Measurements from ENCODE around the gene CACNA1C.
"Not testable (repeated sequence)": the region's sequence is repeated elsewhere in the genome, so short reads cannot be mapped to it uniquely, and the experiment has no call there.

CACNA1C gene

DNA sequence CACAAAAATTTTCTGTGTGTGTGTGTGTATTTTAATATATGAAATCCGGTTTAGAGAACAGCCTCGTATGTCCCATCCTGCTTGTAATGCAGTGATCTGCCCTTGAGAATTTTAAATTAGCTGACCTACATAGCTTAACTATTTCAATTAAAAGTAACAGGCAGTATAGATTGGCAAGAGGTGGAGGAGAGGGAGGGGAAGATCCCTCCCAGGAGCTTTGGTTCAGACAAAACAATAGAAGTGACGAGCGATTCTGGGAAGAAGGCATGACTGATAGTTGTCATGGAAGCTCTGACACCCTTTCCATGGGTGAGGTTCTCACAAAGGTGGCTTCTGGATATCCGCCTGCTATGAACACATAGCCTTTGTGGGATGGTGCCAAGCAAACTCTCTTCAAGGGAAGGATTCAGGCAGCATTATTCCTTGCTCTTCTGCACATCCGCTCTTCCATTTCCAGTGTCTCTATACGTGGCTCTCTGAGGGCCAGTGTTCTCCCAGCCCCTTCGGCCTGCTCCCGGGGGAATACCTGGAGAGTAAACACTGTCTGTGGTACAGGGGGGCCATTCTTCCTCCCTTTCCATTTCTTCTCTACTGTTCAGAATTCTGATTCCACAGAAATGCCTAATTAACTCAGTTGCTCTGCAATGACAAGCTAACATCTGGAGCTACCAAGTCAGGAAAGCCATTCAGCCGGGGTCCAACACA lies 182.0 kb downstream of the CACNA1C start:
- DNase-seq (ENCODE audit: low read depth), result no peak

DNA sequence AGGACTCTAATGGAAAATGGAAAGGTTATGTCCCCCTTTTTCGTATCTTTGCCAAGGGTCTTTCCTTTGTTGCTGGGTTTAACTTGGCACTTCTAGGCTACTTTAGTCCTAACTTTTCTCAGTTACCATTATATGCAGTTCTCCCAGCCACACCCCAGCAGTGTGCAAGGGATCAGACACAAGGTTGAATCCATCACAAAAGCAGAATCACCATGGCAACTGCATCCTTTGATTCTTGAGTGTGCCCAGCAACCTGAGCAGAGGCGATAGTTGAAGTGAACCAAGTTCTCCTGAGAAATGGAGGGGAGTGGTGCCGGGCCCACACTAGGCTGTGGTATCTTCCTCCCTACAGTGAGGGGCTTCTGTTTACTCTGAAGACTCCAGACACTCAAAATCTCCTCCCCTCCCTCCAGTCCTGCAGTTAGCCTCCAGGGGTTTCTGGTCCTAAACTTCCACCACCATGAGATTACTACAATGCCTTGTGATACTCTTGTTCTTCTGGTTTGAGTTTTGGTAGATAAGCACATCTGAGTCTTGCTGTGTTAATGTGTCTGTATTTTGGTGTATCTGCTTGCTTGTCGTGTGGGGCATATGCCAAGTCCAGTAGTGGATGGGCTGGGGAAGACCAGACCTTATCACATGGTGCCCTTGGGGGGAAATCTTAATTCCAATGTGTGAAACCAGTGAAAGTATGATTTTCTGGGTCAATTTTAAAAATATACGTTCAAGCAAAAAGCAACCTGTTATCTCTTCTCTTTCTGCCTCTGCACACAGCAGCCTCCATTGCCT lies 183.9 kb downstream of the CACNA1C start:
- DNase-seq (ENCODE audit: low read depth), result no peak

DNA sequence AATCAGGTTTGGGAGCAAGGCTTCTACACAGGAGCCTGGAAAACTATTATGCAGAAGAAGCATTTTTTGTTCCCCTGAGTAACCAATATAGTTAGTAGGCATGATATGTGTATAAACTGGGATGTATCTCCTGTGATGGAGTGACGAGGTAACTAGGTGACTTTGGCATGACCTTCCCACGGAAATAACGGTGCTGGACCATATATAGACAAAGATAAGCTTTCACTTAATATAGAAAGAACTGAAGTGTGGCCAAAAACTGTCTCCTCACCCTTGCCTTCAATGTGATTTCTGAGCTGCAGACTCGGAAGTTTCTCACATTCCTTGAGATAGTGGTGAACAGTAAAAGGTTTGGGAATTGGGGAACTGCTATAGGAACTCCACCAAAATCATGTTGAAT lies 185.3 kb downstream of the CACNA1C start:
- DNase-seq (ENCODE audit: low read depth), result no peak

DNA sequence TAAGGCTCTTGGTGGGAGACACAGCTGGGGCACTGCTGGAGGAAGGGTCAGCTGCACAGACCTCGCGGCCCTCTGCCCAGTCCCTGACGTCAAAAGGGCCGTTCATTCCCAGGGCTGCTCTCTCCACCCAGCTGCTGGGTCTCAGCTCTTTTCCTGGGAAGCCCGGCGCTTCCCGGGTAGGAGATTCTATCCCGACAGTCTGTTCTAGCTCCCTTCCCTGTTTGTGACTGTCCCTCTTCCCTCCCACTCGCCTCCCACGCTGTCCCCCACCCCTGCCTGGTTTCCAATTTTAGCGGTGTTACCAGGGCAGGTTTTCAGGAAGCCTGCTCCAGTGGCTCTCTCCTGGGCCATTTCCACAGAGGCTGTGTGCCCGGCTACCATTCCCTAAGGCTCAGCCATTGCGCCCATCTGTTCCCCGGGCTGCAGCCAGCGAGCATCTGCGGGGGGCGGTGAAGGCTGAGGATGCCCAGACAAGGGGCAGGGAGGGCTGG lies 186.6 kb downstream of the CACNA1C start:
- DNase-seq (ENCODE audit: low read depth), result no peak

DNA sequence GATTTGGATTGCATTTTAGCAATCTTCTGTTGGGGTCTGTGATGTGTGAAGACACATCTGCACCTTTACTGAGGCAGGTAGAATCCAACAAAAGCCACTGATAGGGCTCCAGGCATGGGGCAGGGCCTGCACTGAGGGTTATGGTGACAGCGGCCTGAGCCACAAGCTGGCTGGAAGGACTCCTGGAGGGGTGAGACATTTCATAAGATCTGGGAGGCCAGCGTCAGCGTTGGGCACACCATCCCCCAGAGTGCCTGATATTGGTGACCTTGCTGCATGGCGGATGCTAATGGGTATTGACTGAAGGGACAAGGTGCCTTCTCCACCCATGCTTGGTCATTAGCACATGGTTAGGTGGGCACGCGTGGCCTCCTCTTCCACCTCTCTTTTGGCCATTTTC lies 187.6 kb downstream of the CACNA1C start:
- no peak for DNase-seq (ENCODE audit: low read depth)

DNA sequence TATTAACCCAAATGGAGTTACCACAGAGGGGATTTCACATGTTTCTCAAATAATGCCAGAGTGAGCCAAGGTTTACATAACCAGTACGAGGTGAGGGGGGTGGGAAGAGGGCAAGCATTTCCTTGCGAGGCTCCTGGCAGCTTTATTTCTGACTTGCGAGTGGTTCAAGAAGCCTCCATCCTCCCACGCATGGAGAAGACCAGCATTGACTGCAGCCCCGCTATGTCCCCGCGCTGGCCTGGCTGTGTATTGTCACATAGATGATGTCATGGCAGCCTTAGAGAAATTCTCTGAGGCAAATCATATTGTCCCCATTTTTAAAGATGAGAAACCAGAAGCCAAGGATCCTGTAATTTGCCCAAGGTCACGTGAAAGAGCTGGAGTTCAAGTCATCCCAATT lies 188.2 kb downstream of the CACNA1C start:
- DNase-seq (ENCODE audit: low read depth), result no peak

DNA sequence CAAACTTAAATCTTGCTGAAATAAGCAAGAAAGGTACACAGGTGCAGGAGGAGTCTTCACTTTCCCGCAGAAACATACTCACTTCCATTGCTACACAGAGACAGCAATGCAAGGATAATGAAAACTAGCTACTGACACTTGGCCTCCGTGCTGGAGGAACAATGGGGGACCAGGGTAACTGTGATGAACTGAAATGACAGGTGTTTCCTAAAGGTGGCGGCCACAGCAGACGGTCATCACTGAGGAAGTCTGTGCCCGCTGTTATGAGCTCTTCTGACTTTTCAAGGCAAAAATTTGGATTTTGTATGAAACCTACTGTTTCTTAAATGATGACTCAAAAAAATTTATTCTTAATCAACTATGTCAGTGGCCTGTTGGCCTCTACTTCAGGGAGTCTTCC lies 189.4 kb downstream of the CACNA1C start:
- DNase-seq (ENCODE audit: low read depth), result no peak

DNA sequence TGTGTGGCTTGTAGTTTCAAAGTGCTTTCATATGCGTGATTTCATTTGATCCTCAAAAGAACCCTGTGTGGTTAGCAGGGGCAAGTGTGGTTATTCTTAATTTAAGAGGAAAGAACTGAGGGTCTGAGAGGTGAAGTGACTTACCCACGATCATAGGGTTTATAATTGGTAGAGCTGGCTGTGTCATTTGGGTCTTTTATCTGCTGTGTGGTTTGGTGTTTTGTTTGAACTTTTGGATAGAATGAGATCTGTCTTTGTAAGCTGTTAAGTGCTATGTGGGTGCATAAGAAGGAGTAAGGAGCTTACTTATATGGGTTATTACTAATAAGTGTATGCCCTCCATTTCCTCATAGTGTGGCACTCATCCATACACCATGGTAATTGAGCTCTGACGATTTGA lies 190.0 kb downstream of the CACNA1C start:
- DNase-seq (ENCODE audit: low read depth), result no peak

DNA sequence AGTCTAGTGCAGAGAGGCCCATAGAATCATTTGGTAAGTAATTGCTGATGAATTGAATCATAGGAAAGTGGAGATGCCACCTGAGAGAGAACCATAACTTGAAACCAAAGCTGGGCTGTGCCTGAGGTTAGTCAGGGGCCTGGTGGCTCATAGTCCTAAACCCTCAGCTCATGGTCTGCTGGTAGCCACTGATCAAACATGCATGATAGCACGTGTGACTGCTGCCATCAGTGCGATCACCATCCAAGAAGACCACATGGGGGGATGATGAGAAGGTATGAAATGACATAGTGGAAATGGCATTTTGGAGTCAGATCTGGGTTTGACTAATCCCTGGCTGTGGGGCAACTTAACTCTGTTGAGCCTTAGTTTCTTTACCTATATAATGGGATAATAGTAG lies 190.5 kb downstream of the CACNA1C start:
- no peak for DNase-seq (ENCODE audit: low read depth)

DNA sequence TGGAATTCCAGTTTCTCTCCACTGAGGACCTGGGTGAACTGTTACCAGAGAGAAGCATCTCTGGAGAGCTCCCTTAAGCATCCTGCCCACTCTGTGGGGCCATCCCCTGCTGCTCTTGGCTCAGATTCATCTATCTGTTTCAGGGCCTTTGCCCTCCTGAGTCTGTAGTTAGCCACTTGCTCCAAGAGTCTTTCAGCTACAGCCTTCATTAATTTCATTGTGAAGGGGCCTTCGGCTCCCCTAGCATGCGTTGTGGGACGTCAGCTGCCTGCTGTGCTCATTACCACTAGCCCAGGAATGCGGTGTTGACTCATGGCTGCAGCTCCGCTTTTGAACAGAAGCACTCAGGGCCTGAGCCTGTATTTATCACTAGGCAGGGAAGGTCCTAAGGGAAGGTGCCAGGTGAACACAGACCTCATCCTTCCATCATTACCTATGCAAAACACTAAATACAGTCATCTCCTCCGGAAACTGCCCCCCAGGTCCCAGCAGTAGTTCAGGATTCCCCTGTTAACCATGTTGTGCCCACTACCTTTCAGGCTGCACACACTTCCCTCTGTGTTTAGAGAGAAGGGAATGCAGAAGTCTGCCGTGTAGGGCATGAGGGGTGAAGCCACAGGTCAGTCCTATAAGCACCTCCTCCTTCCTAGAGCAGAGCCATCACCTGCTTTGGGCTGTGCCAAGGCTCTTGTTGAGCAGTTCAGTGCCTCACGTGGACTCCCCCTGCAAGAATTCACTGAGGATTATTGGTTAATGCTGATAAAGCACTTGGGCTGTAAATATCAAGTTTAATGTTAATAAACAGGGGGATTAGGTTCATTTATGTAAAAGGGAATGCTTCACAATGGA lies 191.4 kb downstream of the CACNA1C start:
- DNase-seq (ENCODE audit: low read depth), result no peak

DNA sequence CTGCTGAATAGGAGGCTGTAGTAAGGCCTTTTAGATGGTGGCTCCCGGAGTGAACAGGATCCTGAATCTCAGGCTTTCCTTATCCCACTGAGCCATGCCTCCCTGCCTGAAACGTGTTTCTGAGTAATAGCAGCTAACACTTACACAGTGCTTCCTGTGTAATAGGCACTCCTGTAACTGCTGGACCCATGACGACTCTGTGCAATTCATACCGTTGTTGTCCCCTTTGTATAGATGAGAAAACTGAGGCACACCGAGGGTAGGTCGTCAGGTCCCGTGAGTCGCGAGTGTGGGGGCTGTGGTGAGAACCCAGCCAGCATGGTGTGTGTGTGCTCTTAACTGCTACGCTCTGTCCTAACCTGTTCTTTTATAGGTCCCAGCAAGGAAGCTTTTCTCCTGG lies 193.6 kb downstream of the CACNA1C start:
- DNase-seq (ENCODE audit: low read depth), result no peak

DNA sequence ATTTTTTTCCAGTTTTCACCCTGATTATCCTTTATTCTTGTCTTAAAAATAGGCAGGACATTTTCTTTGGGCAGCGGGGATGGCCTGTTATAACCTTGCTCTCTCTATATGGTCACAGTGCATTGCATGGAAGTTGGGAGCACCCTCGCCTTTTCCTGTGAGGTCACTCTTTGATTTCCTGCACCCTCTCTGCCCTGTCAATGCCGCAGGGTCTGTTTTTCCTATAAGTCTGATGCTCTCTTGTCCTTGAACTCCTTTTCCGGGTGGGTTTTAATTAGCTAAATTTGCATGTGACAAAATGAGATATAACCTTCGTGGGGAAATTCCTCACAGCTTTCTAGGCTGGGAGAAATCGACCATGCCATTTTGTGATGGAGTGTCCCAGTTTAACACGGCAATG lies 194.3 kb downstream of the CACNA1C start:
- DNase-seq (ENCODE audit: low read depth), result no peak

DNA sequence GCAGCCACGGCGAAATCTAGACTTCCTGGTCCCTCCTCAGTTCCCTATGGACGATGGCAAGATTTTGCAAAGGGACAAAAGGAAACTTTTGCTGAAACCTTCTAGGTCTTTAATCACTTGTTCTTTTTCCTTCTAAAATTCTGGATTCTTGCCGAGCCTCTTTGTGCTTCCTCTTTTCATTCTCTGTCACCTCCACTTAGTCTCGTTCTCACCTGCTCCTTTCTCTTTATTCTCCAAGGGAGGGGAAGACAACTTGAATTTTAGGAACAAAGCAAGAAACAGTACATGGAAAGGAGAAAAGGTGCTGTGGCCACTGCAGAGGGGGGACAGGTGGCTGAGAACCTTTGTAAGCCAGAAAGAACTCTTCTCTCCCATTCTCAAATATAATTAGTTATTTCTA lies 194.8 kb downstream of the CACNA1C start:
- DNase-seq (ENCODE audit: low read depth), result no peak

DNA sequence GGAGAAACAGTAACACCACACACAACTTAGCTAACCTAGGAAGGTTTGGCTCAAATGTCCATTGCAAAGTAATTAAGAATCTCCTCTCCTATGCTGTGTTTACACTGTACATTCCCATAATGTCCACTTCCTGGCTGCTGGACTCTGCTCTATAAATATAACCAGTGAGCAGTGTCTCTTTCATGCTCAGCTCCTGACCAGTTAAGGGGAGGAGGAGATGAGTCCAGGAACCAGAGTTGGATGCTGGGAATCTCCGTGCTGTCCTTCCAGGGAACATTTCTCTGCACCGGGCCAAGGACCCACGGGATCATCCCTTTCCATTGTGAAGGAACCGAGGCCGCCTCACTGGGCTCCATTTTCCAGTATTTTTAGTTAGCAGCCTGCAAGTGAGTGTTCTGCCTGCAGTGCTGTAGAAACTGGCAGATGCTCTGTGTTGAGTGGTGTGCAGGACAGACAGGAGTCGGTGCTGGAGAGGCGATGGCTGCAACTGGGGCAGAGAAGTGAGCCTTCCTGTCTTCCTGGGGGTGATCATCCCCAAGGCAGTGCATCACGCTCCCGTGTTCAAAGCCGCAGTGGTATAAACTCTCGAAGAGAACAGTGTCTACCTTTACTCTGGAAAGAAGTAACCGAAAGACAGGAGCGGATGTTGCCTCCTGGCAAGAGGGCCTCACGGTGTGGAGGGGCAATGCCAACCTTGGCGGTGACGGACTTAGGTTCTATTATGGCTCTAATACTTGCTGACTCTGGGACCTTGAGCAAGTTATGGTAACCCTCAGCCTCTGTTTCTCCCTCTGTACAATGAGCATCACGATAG lies 195.5 kb downstream of the CACNA1C start:
- DNase-seq (ENCODE audit: low read depth), result no peak

DNA sequence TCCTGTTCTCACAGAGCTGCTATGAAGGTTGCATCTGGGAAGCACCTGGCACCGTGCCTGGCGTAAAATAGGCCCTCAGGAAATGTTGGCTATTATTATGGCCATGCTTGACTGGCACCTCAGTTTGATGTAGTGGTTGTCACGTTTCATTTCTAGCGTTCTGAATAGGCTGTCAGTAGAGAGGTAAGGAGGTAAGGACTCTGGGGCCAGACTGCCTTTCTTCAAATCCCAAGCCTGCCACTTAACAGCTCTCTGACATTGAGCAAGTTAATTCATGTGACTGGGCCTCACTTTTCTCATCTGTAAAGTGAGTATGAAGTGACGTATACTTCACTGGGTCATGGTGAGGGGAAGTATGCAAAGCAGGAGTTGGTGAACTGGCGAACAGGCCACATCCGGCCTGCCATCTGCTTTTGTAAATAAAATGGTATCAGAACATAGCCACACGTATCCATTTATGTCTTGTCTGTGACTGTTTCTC lies 196.2 kb downstream of the CACNA1C start:
- no peak for DNase-seq (ENCODE audit: low read depth)

DNA sequence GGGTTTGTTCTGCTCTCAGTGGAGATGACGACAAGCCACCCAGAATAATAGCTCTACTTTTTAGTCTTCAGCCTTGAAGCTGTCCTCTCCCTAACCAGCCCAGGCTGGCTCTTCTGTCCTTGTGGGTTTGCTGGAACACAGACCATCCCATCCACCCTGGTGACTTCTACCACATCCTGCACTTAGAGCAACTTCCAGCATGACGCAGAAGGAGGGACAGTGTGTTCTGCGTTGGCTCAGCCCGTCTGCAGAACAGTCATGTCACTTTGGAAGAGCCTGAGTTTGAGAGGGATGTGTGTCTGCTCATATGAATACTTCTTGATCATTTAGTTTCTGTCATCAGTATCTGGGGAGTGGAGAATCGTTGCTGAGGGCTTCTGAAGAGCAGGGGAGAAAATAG lies 198.0 kb downstream of the CACNA1C start:
- DNase-seq (ENCODE audit: low read depth), result no peak

DNA sequence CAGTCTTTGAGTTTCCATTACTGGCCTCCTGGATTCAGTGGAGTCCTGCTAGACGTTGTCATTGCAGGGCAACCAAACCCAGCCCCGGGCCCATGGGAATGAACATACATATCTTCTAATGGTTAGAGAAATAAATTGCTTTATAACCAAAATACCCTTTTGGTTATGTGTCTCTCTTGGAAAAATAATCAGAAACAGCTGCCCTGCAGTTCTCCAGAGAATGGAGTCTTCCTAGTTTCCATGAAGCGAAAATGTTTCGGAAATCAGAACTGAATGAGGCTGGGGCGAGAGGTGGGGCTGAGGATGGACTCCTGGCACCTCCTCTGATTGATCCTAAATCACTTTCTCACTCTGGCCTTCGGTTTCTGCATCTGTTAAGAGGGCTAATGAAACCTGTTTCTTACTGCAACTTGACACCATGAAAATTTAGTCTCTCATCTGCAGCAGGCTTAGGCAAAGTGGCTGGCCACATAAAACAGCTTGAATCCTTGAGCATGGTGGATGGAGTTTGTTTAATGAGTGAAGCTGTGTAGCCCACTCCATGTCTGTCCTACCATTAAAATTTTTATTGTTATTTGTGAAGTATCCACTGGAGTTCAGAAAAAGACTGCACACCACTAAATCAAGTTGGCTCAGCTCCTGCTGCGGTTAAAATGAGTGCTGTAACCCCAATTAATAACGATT lies 198.9 kb downstream of the CACNA1C start:
- DNase-seq (ENCODE audit: low read depth), result no peak

DNA sequence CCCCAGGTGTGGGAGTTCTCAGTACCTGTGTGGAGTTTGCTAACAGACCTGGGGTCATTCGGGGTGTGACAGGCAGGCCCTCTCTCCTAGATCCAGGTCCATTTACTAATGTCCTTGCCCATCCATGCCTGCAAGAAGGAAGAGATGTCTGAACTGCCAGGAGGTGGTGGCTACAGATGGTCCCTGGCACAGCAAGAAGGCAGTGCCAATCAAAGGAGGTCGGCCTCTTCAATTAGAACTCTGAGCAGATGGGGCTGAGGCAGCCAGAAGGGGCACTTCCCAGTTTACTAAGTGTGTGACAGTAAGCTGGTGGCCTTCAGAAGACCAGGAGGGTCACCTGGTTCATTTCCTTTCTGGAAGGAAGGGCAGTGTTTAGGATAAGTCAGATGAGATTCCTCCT lies 202.5 kb downstream of the CACNA1C start:
- DNase-seq (ENCODE audit: low read depth), result no peak

DNA sequence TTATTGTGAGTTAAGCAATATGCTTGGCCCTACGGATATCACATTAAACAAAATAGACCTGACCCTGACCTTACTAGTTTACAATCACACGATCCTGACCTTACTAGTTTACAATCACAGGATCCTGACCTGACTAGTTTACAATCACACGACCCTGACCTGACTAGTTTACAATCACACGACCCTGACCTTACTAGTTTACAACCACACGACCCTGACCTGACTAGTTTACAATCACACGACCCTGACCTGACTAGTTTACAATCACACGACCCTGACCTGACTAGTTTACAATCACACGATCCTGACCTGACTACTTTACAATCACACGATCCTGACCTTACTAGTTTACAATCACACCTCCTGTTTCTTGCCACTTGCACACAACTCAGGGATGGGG lies 202.9 kb downstream of the CACNA1C start:
- not testable (repeated sequence) for DNase-seq (ENCODE audit: low read depth)

DNA sequence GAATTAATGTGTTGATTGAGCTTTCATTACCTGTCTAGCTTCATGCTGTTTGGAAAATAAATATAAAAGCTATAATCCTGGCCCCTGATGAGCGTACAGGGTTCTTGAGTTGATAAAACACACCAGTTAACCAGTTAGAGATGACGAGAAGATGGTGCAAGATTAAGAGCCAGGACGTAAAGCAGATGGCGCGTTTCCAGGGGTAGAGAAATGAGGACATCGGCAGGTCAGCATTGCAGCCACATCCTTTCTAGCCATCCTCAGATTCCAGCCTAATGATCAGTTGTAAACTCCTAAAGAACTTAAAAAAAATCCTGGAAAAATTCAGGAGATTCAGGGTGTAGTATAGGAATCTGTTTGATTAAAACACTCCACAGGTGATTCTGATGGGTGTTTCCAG lies 203.7 kb downstream of the CACNA1C start:
- DNase-seq (ENCODE audit: low read depth), result no peak

DNA sequence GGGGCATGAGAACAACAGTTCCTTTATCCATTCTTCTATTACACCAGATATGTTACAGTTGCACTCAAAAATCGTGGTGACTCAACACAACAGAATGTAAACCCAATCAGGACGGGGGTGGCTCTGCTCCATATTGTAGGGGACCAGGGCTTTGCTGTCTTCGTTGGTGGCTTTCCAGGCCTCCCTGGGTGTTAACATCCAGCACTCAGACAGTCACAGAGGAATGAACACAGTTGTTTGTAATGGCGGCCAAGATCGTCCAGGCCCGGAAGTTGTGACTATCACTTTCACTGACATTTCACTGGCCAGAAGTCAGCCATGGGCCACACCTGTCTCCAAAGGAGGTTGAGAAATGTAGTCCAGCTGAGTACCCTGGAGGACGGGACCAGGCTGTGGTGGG lies 204.1 kb downstream of the CACNA1C start:
- no peak for DNase-seq (ENCODE audit: low read depth)
